ENCODE measurements around the gene RBCK1. TPM values are rescaled to one million over a fixed set of nuclear protein-coding genes. Genes with fewer than 3 reads are reported as not detected.

Gene RBCK1
- total and polyA plus RNA-seq, 10 of the 15 experiments (the other 5 are each of a cell fraction or from before 2014, with no cell fraction given) = 14.1 to 99.7 (median 76.0) TPM

DNA sequence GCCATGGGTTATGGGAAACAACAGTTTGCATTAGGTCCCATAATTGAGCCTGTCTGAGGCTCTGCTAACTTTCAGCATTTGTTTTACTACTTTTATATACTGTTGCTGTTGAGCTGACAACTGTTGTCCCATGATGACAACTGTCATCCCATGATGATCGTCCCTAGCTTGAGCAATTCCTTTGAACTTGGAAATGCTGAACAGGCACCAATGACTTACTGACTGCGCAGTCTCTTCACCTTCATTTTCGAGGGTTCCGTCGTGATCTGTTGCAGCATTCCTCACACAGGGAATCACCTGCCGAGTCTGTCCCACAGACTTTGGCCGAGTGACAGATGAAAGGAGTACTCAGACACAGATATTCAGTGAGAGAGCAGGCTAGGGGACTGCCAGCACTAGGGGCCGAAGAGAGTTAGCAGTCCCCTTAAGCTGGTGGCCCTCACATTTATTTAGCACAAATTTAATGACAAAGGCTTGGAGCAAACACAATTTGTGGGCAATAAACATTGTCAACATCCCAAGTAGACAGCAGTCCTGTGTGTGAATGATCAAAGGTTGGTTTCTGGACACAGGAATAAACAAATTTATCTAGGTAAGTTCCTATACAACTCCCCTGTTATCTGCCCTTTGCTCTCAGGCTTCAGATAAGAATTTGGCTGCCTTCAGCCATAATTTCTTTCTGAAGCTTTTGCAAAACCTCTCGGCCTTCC lies 64.2 kb downstream of the RBCK1 start:
- no peak overlapping the region for H2AFZ ChIP-seq (ENCODE audit: control insufficient read depth, low read depth, low read length)
- peaks cover 4% of the 10 kb centered on the region; the same call in 2 of the 3 replicates for H3K9me3 ChIP-seq (replicated peaks; ENCODE audit: control insufficient read depth, insufficient read depth, low read length)
- 95% methylated on average over 9 of the region's 9 CpGs for WGBS (ENCODE audit: insufficient coverage, insufficient replicate concordance, low lambda C conversion rate, missing lambda C conversion rate)
- POLR2A ChIA-PET = no interaction called here
- no peak overlapping the region for H3K9ac ChIP-seq (ENCODE audit: control insufficient read depth, insufficient read depth, low read length)
- in situ Hi-C loops (cut with MboI) = no loop called here
- H3K27me3 ChIP-seq (replicated peaks in 1 of 2; ENCODE audit: control insufficient read depth in 2 of 2, insufficient read depth in 2 of 2, low read length in 1 of 2) = no peaks in the 10 kb centered on the region
- no peaks in the 10 kb centered on the region for H4K20me1 ChIP-seq (ENCODE audit: control insufficient read depth, insufficient read depth)
- ATAC-seq = no peak
- no peaks in the 10 kb centered on the region for H3K79me2 ChIP-seq (ENCODE audit: control insufficient read depth, insufficient read depth, low read length)
- CTCF ChIA-PET = interaction anchor here (1.8 kb wide), 1 partner anchor 117 kb away, joined by 4 read pairs; no protein-coding TSS in a partner anchor
- RAD21 ChIA-PET (ENCODE audit: unreplicated experiment) = no interaction called here
- BruUV-seq (replicated peaks) = no TSS peak
- no peak overlapping the region for H3K4me3 ChIP-seq
- no peak overlapping the region for H3K4me2 ChIP-seq (ENCODE audit: control insufficient read depth, insufficient read depth)
- no peaks in the 10 kb centered on the region for H3K4me1 ChIP-seq (ENCODE audit: control insufficient read depth, insufficient read depth, low read length)
- SMC1A ChIA-PET (ENCODE audit: uncharacterized antibody, unreplicated experiment) = interaction anchor here (0.6 to 1.6 kb wide), 5 partner anchors 9 to 207 kb away, joined by 3 to 5 read pairs (median 3); no protein-coding TSS in a partner anchor
- H3K36me3 ChIP-seq (ENCODE audit: control insufficient read depth in 2 of 2, insufficient read depth in 2 of 2, low read length in 1 of 2) = peaks cover 0 to 3% of the 10 kb centered on the region in 2 experiments; a peak in 1 of 4 replicates
- intact Hi-C loops (cut with micrococcal nuclease; ENCODE audit: unreplicated experiment) = no loop called here
- TF ChIP-seq ZZZ3 (IDR thresholded peaks at IDR 0.05; ENCODE audit: control insufficient read depth, insufficient read length, low read depth) = no peak
- H3K27ac ChIP-seq (ENCODE audit: control insufficient read depth, insufficient read depth) = no peak overlapping the region
- FAIRE-seq = no peak
- no peak for DNase-seq (ENCODE audit: low read depth, low spot score)

DNA sequence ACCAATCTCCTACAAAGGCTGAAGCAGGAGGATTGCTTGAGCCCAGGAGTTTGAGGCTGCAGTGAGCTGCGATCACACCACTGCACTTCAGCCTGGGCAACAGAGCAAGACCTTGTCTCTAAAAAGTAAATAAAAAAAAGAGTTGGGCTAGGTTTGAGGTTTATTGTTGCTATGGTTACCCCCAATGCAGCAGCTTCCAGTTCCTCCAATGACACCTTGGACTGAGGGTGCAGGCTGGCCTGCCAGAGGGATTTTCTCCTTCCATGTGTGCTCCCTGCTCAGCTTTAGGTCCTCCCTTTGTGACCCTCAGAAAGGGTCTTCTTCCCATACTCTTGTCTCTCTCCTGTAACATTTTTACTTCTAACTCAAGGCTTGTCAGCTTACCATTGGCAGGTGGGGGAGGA lies 64.8 kb downstream of the RBCK1 start:
- Histone ChIP-seq H4K20me1 (ENCODE audit: control insufficient read depth, insufficient read depth) (no peaks in the 10 kb centered on the region), H3K4me1 (ENCODE audit: control insufficient read depth, insufficient read depth, low read length) (no peaks in the 10 kb centered on the region), H3K9ac (ENCODE audit: control insufficient read depth, insufficient read depth, low read length) (no peak overlapping the region), H3K79me2 (ENCODE audit: control insufficient read depth, insufficient read depth, low read length) (no peaks in the 10 kb centered on the region), H3K27me3 (replicated peaks in 1 of 2; ENCODE audit: control insufficient read depth in 2 of 2, insufficient read depth in 2 of 2, low read length in 1 of 2) (no peaks in the 10 kb centered on the region), H3K4me2 (ENCODE audit: control insufficient read depth, insufficient read depth) (no peak overlapping the region), H3K9me3 (replicated peaks; ENCODE audit: control insufficient read depth, insufficient read depth, low read length) (no peaks in the 10 kb centered on the region; the same call in 1 of the 3 replicates), H3K27ac (ENCODE audit: control insufficient read depth, insufficient read depth) (no peak overlapping the region), H3K36me3 (ENCODE audit: control insufficient read depth in 2 of 2, insufficient read depth in 2 of 2, low read length in 1 of 2) (peaks cover 0 to 5% of the 10 kb centered on the region in 2 experiments; a peak in 1 of 4 replicates), H3K4me3 (no peak overlapping the region), H2AFZ (ENCODE audit: control insufficient read depth, low read depth, low read length) (no peak overlapping the region)
- DNase-seq (ENCODE audit: low read depth, low spot score) (no peak), ATAC-seq (no peak), FAIRE-seq (no peak)
- 93% methylated on average over 1 of the region's 1 CpG for WGBS (ENCODE audit: insufficient coverage, insufficient replicate concordance, low lambda C conversion rate, missing lambda C conversion rate)
- ChIA-PET SMC1A (ENCODE audit: uncharacterized antibody, unreplicated experiment) (interaction anchor here (0.6 to 1.6 kb wide), 3 partner anchors 10 to 72 kb away, joined by 3 to 5 read pairs (median 3); no protein-coding TSS in a partner anchor), RAD21 (ENCODE audit: unreplicated experiment) (no interaction called here), POLR2A (no interaction called here), CTCF (interaction anchor here (1.4 to 1.8 kb wide), 2 partner anchors 41 to 118 kb away, joined by 4 read pairs; no protein-coding TSS in a partner anchor)
- no TSS peak for BruUV-seq (replicated peaks)
- in situ Hi-C loops (cut with MboI) (no loop called here), intact Hi-C loops (cut with micrococcal nuclease; ENCODE audit: unreplicated experiment) (no loop called here)
- no peak for TF ChIP-seq BCL11A (IDR thresholded peaks at IDR 0.05; ENCODE audit: low read depth, low read length)
- TF ChIP-seq BMI1 (IDR thresholded peaks at IDR 0.05; ENCODE audit: borderline replicate concordance) = peak; percentile 66; the same call in 1 of the 2 replicates

Data from GM12878 (cell line).